Measurements from ENCODE around the gene JARID2.

JARID2 gene

DNA sequence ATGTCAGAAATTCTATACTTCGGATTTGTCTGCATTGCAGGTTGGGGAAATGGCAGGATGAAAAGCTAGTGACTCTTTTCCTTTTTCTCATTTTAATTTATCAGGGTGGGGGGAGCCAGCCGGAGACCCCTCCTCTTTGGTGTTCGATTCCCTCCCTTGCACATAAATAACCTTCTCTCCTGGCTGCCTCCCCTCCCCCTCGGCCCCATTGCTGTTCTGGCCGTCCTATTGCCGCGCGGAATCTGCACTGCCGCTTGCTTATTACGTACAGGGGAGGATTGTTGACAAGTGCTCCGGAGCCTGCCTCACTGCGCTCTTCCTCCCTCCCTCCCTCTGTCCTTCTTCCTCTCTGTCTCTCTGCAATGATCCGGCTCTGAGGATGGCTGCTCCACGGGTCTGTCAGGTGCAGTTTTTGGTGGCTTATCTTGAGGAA, 154.7 kb downstream of the JARID2 start:
- TF ChIP-seq, protein P1, sequence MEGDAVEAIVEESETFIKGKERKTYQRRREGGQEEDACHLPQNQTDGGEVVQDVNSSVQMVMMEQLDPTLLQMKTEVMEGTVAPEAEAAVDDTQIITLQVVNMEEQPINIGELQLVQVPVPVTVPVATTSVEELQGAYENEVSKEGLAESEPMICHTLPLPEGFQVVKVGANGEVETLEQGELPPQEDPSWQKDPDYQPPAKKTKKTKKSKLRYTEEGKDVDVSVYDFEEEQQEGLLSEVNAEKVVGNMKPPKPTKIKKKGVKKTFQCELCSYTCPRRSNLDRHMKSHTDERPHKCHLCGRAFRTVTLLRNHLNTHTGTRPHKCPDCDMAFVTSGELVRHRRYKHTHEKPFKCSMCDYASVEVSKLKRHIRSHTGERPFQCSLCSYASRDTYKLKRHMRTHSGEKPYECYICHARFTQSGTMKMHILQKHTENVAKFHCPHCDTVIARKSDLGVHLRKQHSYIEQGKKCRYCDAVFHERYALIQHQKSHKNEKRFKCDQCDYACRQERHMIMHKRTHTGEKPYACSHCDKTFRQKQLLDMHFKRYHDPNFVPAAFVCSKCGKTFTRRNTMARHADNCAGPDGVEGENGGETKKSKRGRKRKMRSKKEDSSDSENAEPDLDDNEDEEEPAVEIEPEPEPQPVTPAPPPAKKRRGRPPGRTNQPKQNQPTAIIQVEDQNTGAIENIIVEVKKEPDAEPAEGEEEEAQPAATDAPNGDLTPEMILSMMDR (IDR thresholded peaks at IDR 0.05; ENCODE audit: control insufficient read depth, extremely low read depth, insufficient read depth), result no peak
- peak overlapping the region; percentile 31; the same call in 1 of the 2 replicates for H3K4me3 ChIP-seq (ENCODE audit: low read depth, low read length)
- DNase-seq (ENCODE audit: low read depth), result no peak

- TF ChIP-seq, protein P1 (IDR thresholded peaks at IDR 0.05; ENCODE audit: control insufficient read depth, extremely low read depth, insufficient read depth), result no peak
- no peak overlapping the region for H3K4me3 ChIP-seq (ENCODE audit: low read depth, low read length)
- DNase-seq (ENCODE audit: low read depth), result no peak
Measured at GRCh38 chr6:15401120-15401519, 155.3 kb downstream of the JARID2 start.

DNA sequence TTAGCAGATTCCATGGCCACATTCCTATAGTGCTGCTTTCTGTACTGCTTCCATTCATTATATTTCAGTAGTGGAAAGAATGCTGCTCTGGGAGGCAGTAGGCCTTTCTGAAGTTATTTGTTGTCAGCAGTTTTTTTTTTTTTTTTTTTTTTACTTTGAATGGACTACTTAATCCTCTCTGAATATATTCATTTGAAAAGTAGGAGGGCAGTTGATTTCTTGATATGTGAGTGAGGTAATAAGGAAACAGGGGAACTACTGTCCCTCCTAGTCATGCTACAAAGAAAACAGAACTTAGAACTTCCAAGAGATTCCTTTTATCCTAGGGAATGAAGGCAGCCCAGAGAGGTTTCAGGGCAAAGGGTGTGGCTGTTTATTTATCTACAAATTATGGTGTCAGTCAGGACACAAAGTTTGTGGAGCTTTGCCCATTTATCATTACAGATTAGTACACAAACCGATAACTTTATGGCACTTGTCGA, 155.9 kb downstream of the JARID2 start:
- TF ChIP-seq, protein P1 (IDR thresholded peaks at IDR 0.05; ENCODE audit: control insufficient read depth, extremely low read depth, insufficient read depth), result no peak
- no peak overlapping the region for H3K4me3 ChIP-seq (ENCODE audit: low read depth, low read length)
- no peak for DNase-seq (ENCODE audit: low read depth)

- TF ChIP-seq, protein P1 (IDR thresholded peaks at IDR 0.05; ENCODE audit: control insufficient read depth, extremely low read depth, insufficient read depth), result no peak
- no peak for DNase-seq (ENCODE audit: low read depth)
- H3K4me3 ChIP-seq (ENCODE audit: low read depth, low read length), result no peak overlapping the region
Measured at GRCh38 chr6:15402406-15403045, 156.7 kb downstream of the JARID2 start.

- no peak overlapping the region for H3K4me3 ChIP-seq (ENCODE audit: low read depth, low read length)
- TF ChIP-seq, protein P1 (IDR thresholded peaks at IDR 0.05; ENCODE audit: control insufficient read depth, extremely low read depth, insufficient read depth), result no peak
- no peak for DNase-seq (ENCODE audit: low read depth)
Measured at GRCh38 chr6:15403094-15403755, 157.4 kb downstream of the JARID2 start.

- no peak for DNase-seq (ENCODE audit: low read depth)
- H3K4me3 ChIP-seq (ENCODE audit: low read depth, low read length), result no peak overlapping the region
- TF ChIP-seq, protein P1 (IDR thresholded peaks at IDR 0.05; ENCODE audit: control insufficient read depth, extremely low read depth, insufficient read depth), result no peak
Measured at GRCh38 chr6:15404685-15404980, 158.8 kb downstream of the JARID2 start.
